Natural killer cell (primary cell): ENCODE results near the gene ATP11C. TPM values are rescaled to one million over a fixed set of nuclear protein-coding genes. Genes with fewer than 3 reads are reported as not detected.

ENCODE experiments used
- ATAC-seq, 3 donors: fragments of 150-1000 bp in 2 of 3; fragments of 200-7000 bp in 1 of 3; cut with Tn5 transposase; 1 replicate in 1 of 3; 2 replicates in 2 of 3; pipeline ENCODE4 v1.10.0; 2021; ENCODE audit warnings: mild to moderate bottlenecking in 2 of 3, moderate library complexity in 2 of 3
- DNase-seq, 2 donors: peaks; one replicate each; pipeline versions ENCODE4 v3.0.0 to v3.0.0-alpha.2; 2013 to 2021; ENCODE audit warnings: mixed read lengths in 1 of 2
- H3K27ac ChIP-seq: one replicate; pipeline ENCODE4 v1.5.1; 2013; ENCODE audit warnings: mild to moderate bottlenecking, low read length
- H3K27me3 ChIP-seq: one replicate; pipeline ENCODE4 v1.6.1; 2013; ENCODE audit warnings: low read length; ENCODE audit not compliant: control insufficient read depth, insufficient read depth
- H3K36me3 ChIP-seq: one replicate; pipeline ENCODE4 v1.6.1; 2013; ENCODE audit warnings: low read length; ENCODE audit not compliant: control insufficient read depth, insufficient read depth
- H3K4me1 ChIP-seq: one replicate; pipeline ENCODE4 v1.6.1; 2013; ENCODE audit warnings: low read length; ENCODE audit not compliant: control insufficient read depth, insufficient read depth
- H3K4me3 ChIP-seq: one replicate; pipeline ENCODE4 v1.5.1; 2013; ENCODE audit warnings: low read length
- H3K9me3 ChIP-seq: one replicate; pipeline ENCODE4 v1.6.1; 2013; ENCODE audit warnings: low read length; ENCODE audit not compliant: control insufficient read depth, insufficient read depth
- H3K27ac Mint-ChIP-seq, 2 donors: one replicate each; pipeline ENCODE4 v1.8.0; 2022; ENCODE audit warnings: mild to moderate bottlenecking in 2 of 2, mixed read lengths in 2 of 2, moderate library complexity in 1 of 2
- H3K27me3 Mint-ChIP-seq, 2 donors: one replicate each; pipeline ENCODE4 v1.8.0; 2022; ENCODE audit warnings: low read depth in 2 of 2, mixed read lengths in 2 of 2
- H3K36me3 Mint-ChIP-seq: one replicate; pipeline ENCODE4 v1.8.0; 2022; ENCODE audit warnings: mixed read lengths
- H3K4me1 Mint-ChIP-seq, 2 donors: one replicate each; pipeline ENCODE4 v1.8.0; 2022; ENCODE audit warnings: mixed read lengths in 2 of 2
- H3K4me3 Mint-ChIP-seq: one replicate; pipeline ENCODE4 v1.8.0; 2022; ENCODE audit warnings: mild to moderate bottlenecking, moderate library complexity, mixed read lengths
- H3K9me3 Mint-ChIP-seq, 2 donors: one replicate each; pipeline ENCODE4 v1.8.0; 2022; ENCODE audit warnings: mixed read lengths in 2 of 2
- CTCF ChIP-seq: fragments of 200-600 bp; IDR thresholded peaks from one replicate; pipeline ENCODE4 v1.8.0; 2022; ENCODE audit warnings: antibody characterized with exemption
- WGBS: methylation state at CpG from one replicate; pipeline ENCODE4 v1.1.7; 2013; ENCODE audit warnings: missing lambda C conversion rate; ENCODE audit not compliant: insufficient coverage; 5-methylcytosine and 5-hydroxymethylcytosine counted together
- intact Hi-C: fragments of 100-400 bp; cut with micrococcal nuclease; formaldehyde crosslinking; loops from one replicate; pipeline ENCODE4 v1.14.2; 2022
- total RNA-seq, 4 donors: library from RNA; stranded (reverse); fragments of 120-200 nt in 1 of 4; gene quantifications; one replicate each; pipeline versions ENCODE4 v1.2.3 to v1.2.4, GENCODE V29; 2013 to 2022

ATP11C gene
- total RNA-seq, 3 donors from 2014 or later (not counting 1 experiment from before 2014, with no cell fraction given): 20.0 to 24.3 (median 24.0) TPM

- peaks cover 8 to 22% of the 10 kb centered on the region in 2 donors for H3K4me1 Mint-ChIP-seq
- H3K27ac Mint-ChIP-seq: no peak overlapping the region
Observed at GRCh38 chrX:139889760-139890159, 43.1 kb downstream of the ATP11C start.

GRCh38 chrX:139883984-139884383 lies 48.9 kb downstream of the ATP11C start:
- no peak overlapping the region for H3K4me3 Mint-ChIP-seq
- DNase-seq (no peak), ATAC-seq (no peak)
- no peaks in the 10 kb centered on the region for H3K27me3 Mint-ChIP-seq
- no peak overlapping the region for H3K27ac Mint-ChIP-seq
- H3K4me1 Mint-ChIP-seq: peaks cover 16 to 17% of the 10 kb centered on the region in 2 donors
- no peaks in the 10 kb centered on the region for H3K9me3 Mint-ChIP-seq
- no peaks in the 10 kb centered on the region for H3K36me3 Mint-ChIP-seq
- 100% methylated on average over 1 of the region's 1 CpG for WGBS
- Histone ChIP-seq H3K27me3 (no peaks in the 10 kb centered on the region), H3K9me3 (no peaks in the 10 kb centered on the region), H3K27ac (no peak overlapping the region), H3K4me1 (no peaks in the 10 kb centered on the region), H3K4me3 (no peak overlapping the region), H3K36me3 (no peaks in the 10 kb centered on the region)
- intact Hi-C loops: no loop called here
- TF ChIP-seq CTCF: no peak

More at GRCh38 chrX:139889760-139890159, 43.1 kb downstream of the ATP11C start:
- H3K36me3 ChIP-seq: no peaks in the 10 kb centered on the region
- Mint-ChIP-seq H3K27me3 (no peaks in the 10 kb centered on the region), H3K4me3 (no peak overlapping the region), H3K36me3 (no peaks in the 10 kb centered on the region), H3K9me3 (no peaks in the 10 kb centered on the region)
- no peak overlapping the region for H3K4me3 ChIP-seq
- H3K9me3 ChIP-seq: no peaks in the 10 kb centered on the region
- DNase-seq (no peak), ATAC-seq (no peak)
- no CpG with 5 or more reads among the region's 1 CpG for WGBS
- no peaks in the 10 kb centered on the region for H3K27me3 ChIP-seq
- H3K4me1 ChIP-seq: no peaks in the 10 kb centered on the region
- TF ChIP-seq CTCF: no peak
- intact Hi-C loops: no loop called here
- no peak overlapping the region for H3K27ac ChIP-seq

- ATAC-seq (no peak), DNase-seq (no peak)
- Histone ChIP-seq H3K27me3 (no peaks in the 10 kb centered on the region), H3K27ac (no peak overlapping the region), H3K4me3 (no peak overlapping the region), H3K36me3 (no peaks in the 10 kb centered on the region), H3K9me3 (no peaks in the 10 kb centered on the region), H3K4me1 (no peaks in the 10 kb centered on the region)
- Mint-ChIP-seq H3K4me3 (no peak overlapping the region), H3K27me3 (no peaks in the 10 kb centered on the region), H3K36me3 (no peaks in the 10 kb centered on the region), H3K4me1 (peaks cover 16 to 28% of the 10 kb centered on the region in 2 donors), H3K9me3 (no peaks in the 10 kb centered on the region), H3K27ac (no peak overlapping the region)
- whole genome bisulfite sequencing: 88% methylated on average over 2 of the region's 2 CpGs
- TF ChIP-seq CTCF: no peak
- intact Hi-C loops: no loop called here
Observed at GRCh38 chrX:139882299-139882698, 50.6 kb downstream of the ATP11C start.

GRCh38 chrX:139881572-139881971 lies 51.3 kb downstream of the ATP11C start:
- no peak for TF ChIP-seq CTCF
- Histone ChIP-seq H3K27me3 (no peaks in the 10 kb centered on the region), H3K27ac (no peak overlapping the region), H3K9me3 (no peaks in the 10 kb centered on the region), H3K4me1 (no peaks in the 10 kb centered on the region), H3K4me3 (no peak overlapping the region), H3K36me3 (no peaks in the 10 kb centered on the region)
- DNase-seq (no peak), ATAC-seq (no peak)
- intact Hi-C loops: no loop called here
- H3K36me3 Mint-ChIP-seq: no peaks in the 10 kb centered on the region
- 40% methylated on average over 1 of the region's 1 CpG for WGBS
- no peaks in the 10 kb centered on the region for H3K9me3 Mint-ChIP-seq
- no peak overlapping the region for H3K27ac Mint-ChIP-seq
- H3K27me3 Mint-ChIP-seq: no peaks in the 10 kb centered on the region
- H3K4me1 Mint-ChIP-seq: peaks cover 16 to 32% of the 10 kb centered on the region in 2 donors
- H3K4me3 Mint-ChIP-seq: no peak overlapping the region
